Smooth muscle cell (in vitro differentiated cells): ENCODE results near the gene MRTFA. TPM values are rescaled to one million over a fixed set of nuclear protein-coding genes. Genes with fewer than 3 reads are reported as not detected.

ENCODE experiments used
- DNase-seq: peaks from one replicate; lab custom pipeline; 2025; ENCODE audit not compliant: unreplicated experiment; lab: John Stamatoyannopoulos, UW
- H2AFZ ChIP-seq: fragments of 200-600 bp; sonication (generic); 2 replicates; pipeline ENCODE4 v1.6.0; 2016; ENCODE audit warnings: antibody characterized with exemption, low read depth, mild to moderate bottlenecking
- H3F3A ChIP-seq: fragments of 200-600 bp; sonication (generic); 2 replicates; pipeline ENCODE4 v1.6.0; 2017; ENCODE audit warnings: antibody characterized with exemption, low read depth
- H3K27ac ChIP-seq: fragments of 200-600 bp; sonication (generic); 2 replicates; pipeline ENCODE4 v1.5.1; 2016; ENCODE audit warnings: low read depth, mild to moderate bottlenecking
- H3K27me3 ChIP-seq: fragments of 200-600 bp; sonication (generic); 2 replicates; pipeline ENCODE4 v1.6.1; 2016; ENCODE audit warnings: low read depth, mild to moderate bottlenecking
- H3K36me3 ChIP-seq: fragments of 200-600 bp; sonication (generic); 2 replicates; pipeline ENCODE4 v1.5.1; 2016; ENCODE audit warnings: low read depth
- H3K4me1 ChIP-seq: fragments of 200-600 bp; sonication (generic); 2 replicates; pipeline ENCODE4 v1.5.1; 2016; ENCODE audit warnings: low read depth
- H3K4me2 ChIP-seq: fragments of 200-600 bp; sonication (generic); 2 replicates; pipeline ENCODE4 v1.6.0; 2016; ENCODE audit warnings: mild to moderate bottlenecking
- H3K4me3 ChIP-seq: fragments of 200-600 bp; sonication (generic); 2 replicates; pipeline ENCODE4 v1.5.1; 2016; ENCODE audit warnings: mild to moderate bottlenecking
- H3K79me2 ChIP-seq: fragments of 200-600 bp; sonication (generic); 2 replicates; pipeline ENCODE4 v1.6.0; 2016; ENCODE audit warnings: low read depth, mild to moderate bottlenecking
- H3K9ac ChIP-seq: fragments of 200-600 bp; sonication (generic); 2 replicates; pipeline ENCODE4 v1.6.0; 2016; ENCODE audit warnings: low read depth
- H3K9me3 ChIP-seq: fragments of 200-600 bp; sonication (generic); replicated peaks from 2 replicates; pipeline ENCODE4 v1.5.1; 2016; ENCODE audit warnings: low read depth
- H4K20me1 ChIP-seq: fragments of 200-600 bp; sonication (generic); 2 replicates; pipeline ENCODE4 v1.6.0; 2016; ENCODE audit warnings: low read depth
- CTCF ChIP-seq: fragments of 200-600 bp; sonication (generic); IDR thresholded peaks from 2 replicates; pipeline ENCODE4 v1.5.1; 2017; ENCODE audit warnings: borderline replicate concordance, mild to moderate bottlenecking, antibody characterized with exemption; ENCODE audit not compliant: insufficient read depth, poor library complexity, severe bottlenecking
- WGBS: methylation state at CpG from one replicate; pipeline ENCODE4 v1.1.7; 2016; ENCODE audit warnings: low lambda C conversion rate; 5-methylcytosine and 5-hydroxymethylcytosine counted together
- polyA plus RNA-seq: library from polyadenylated mRNA; unstranded; fragments of >200 nt; fragmentation: Nextera tagmentation; extraction: Ambion mirVana; gene quantifications from 2 replicates; pipeline ENCODE4 v1.2.1, GENCODE V29; 2016
- total RNA-seq: library from RNA; depleted of rRNA; stranded (reverse); fragments of >200 nt; gene quantifications from 2 replicates; pipeline ENCODE4 v1.2.3, GENCODE V29; 2014

Gene MRTFA
- total and polyA plus RNA-seq, 2 experiments from 2014 or later, result 25.5 to 41.7 TPM

DNA sequence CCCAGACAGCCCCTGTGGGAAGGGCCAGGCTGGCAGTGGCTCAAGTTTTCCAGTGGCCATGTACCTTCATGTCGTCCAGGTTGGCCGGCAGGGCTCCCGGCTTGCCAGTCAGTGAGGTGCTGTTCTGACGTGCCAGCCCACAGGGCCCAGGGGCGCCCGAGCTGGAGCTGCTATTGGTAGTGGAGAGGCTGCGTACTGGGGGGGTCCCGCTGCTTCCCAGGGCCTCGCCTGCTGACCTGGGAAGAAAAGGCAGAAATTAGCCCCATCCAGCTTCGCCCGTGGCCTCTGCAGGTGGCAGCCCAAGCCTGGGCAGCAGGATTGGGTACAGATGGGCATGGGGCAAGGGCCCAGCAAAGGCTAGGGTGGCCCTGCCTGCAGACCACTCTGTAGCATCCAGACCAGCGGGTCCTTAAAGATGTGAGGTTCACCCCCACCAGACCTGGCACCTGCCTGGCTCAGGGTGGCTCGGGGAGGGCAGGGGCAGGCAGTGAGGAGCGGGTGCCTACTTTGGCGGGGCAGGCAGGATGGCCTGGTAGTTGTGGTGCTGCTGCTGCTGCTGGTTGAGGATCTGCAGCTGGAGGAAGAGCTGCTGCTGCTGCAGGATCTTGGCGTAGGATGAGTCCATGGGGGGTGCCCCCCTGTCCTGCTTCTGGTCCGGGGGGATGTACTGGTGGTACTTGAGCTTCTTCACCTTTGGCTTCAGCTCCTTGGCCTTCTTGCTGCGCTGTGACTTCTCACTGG, 216.0 kb downstream of the MRTFA start:
- no peaks in the 10 kb centered on the region for H3K9me3 ChIP-seq
- H3K4me2 ChIP-seq, result no peak overlapping the region
- H3K9ac ChIP-seq, result no peak overlapping the region
- H3K36me3 ChIP-seq, result peaks cover 2% of the 10 kb centered on the region
- DNase-seq, result no peak
- no peak overlapping the region for H2AFZ ChIP-seq
- no peaks in the 10 kb centered on the region for H3K27me3 ChIP-seq
- H3K4me1 ChIP-seq, result no peaks in the 10 kb centered on the region
- no peaks in the 10 kb centered on the region for H3K79me2 ChIP-seq
- no peaks in the 10 kb centered on the region for H3F3A ChIP-seq
- peaks cover 66% of the 10 kb centered on the region for H4K20me1 ChIP-seq
- H3K4me3 ChIP-seq, result no peak overlapping the region
- TF ChIP-seq CTCF, result no peak
- H3K27ac ChIP-seq, result no peak overlapping the region
- 98% methylated on average over 18 of the region's 18 CpGs for WGBS

GRCh38 chr22:40419718-40420117, 216.8 kb downstream of the MRTFA start:
- no peak overlapping the region for H3K4me2 ChIP-seq
- H3K79me2 ChIP-seq, result no peaks in the 10 kb centered on the region
- H3K4me1 ChIP-seq, result no peaks in the 10 kb centered on the region
- WGBS, result 96% methylated on average over 8 of the region's 8 CpGs
- no peak overlapping the region for H3K27ac ChIP-seq
- peaks cover 66% of the 10 kb centered on the region for H4K20me1 ChIP-seq
- H2AFZ ChIP-seq, result no peak overlapping the region
- no peak overlapping the region for H3K4me3 ChIP-seq
- DNase-seq, result no peak
- no peak overlapping the region for H3K9ac ChIP-seq
- TF ChIP-seq CTCF, result no peak
- H3K36me3 ChIP-seq, result peaks cover 2% of the 10 kb centered on the region
- no peaks in the 10 kb centered on the region for H3K27me3 ChIP-seq
- no peaks in the 10 kb centered on the region for H3F3A ChIP-seq
- H3K9me3 ChIP-seq, result no peaks in the 10 kb centered on the region

GRCh38 chr22:40418366-40419201, 217.9 kb downstream of the MRTFA start:
- no peak for DNase-seq
- Histone ChIP-seq H3K27me3 (no peaks in the 10 kb centered on the region), H3K9ac (no peak overlapping the region), H3K79me2 (no peaks in the 10 kb centered on the region), H2AFZ (no peak overlapping the region), H3K27ac (no peak overlapping the region), H3F3A (peaks cover 5% of the 10 kb centered on the region), H3K9me3 (no peaks in the 10 kb centered on the region), H3K36me3 (peaks cover 2% of the 10 kb centered on the region), H3K4me1 (no peaks in the 10 kb centered on the region), H3K4me2 (no peak overlapping the region), H4K20me1 (peaks cover 66% of the 10 kb centered on the region), H3K4me3 (no peak overlapping the region)
- no peak for TF ChIP-seq CTCF
- WGBS, result 90% methylated on average over 42 of the region's 42 CpGs
